A549 (cell line): ENCODE data around the gene GSTCD. TPM values are rescaled to one million over a fixed set of nuclear protein-coding genes. Genes with fewer than 3 reads are reported as not detected.
A peak's percentile ranks its signal among the peaks of the same experiment; 100 is the strongest.

Experiments
- ATAC-seq, 2 experiments: fragments of 200-7000 bp in 1 of 2; fragments of >200 bp in 1 of 2; cut with Nextera tagmentation in 1 of 2; cut with Tn5 transposase in 1 of 2; 3 replicates each; pipeline versions ENCODE4 v1.8.0 to v1.9.1; 2018 to 2020; ENCODE audit warnings: mild to moderate bottlenecking in 1 of 2, moderate library complexity in 1 of 2
- CTCF ChIA-PET: fragments of 300-600 bp; sonication (Branson Sonifier 250); formaldehyde crosslinking; extraction: SDS; loops from one replicate; lab custom pipeline; 2021; ENCODE audit warnings: antibody characterized with exemption, inconsistent platforms; lab: Yijun Ruan, JAX
- POLR2A ChIA-PET: fragments of 350-600 bp; formaldehyde crosslinking; extraction: SDS; loops from one replicate; lab custom pipeline; 2021; ENCODE audit warnings: antibody characterized with exemption, inconsistent platforms; lab: Yijun Ruan, JAX
- DNase-seq, 2 experiments: peaks; one replicate each; pipeline versions ENCODE4 v3.0.0 to v3.0.0-alpha.2; 2011 to 2016; ENCODE audit warnings: low read depth in 1 of 2, low spot score in 1 of 2
- FAIRE-seq: peaks from 2 replicates; lab custom pipeline; 2011; peaks lifted over from hg19 to GRCh38; lab: Jason Lieb, UNC
- H3K27ac ChIP-seq, 2 experiments: fragments of >200 bp; sonication (Bioruptor Twin); formaldehyde crosslinking; 3 replicates each; pipeline ENCODE4 v1.5.1; 2016 to 2017
- H3K4me1 ChIP-seq: fragments of >200 bp; sonication (Bioruptor Twin); formaldehyde crosslinking; 3 replicates; pipeline ENCODE4 v1.6.1; 2016
- H3K4me2 ChIP-seq: fragments of >200 bp; sonication (Bioruptor Twin); formaldehyde crosslinking; 3 replicates; pipeline ENCODE4 v1.6.1; 2016
- H3K4me3 ChIP-seq: fragments of >200 bp; sonication (Bioruptor Twin); formaldehyde crosslinking; 3 replicates; pipeline ENCODE4 v1.5.1; 2016
- H3K9me3 ChIP-seq: fragments of >200 bp; sonication (Bioruptor Twin); formaldehyde crosslinking; 3 replicates; pipeline ENCODE4 v1.6.1; 2016
- BHLHE40 ChIP-seq: IDR thresholded peaks from 2 replicates; pipeline ENCODE4 v1.6.1; 2012; ENCODE audit warnings: low read depth, low read length, inconsistent platforms
- HDAC2 ChIP-seq: fragments of 200-600 bp; sonication (generic); IDR thresholded peaks from 2 replicates; pipeline ENCODE4 v1.6.1; 2016
- HEYL ChIP-seq: fragments of 250-450 bp; sonication (Bioruptor Pico); IDR thresholded peaks from 2 replicates; pipeline ENCODE4 v1.8.0; 2021; ENCODE audit warnings: mild to moderate bottlenecking, moderate library complexity
- HOXB13 ChIP-seq: fragments of 250-450 bp; sonication (Bioruptor Pico); IDR thresholded peaks from 2 replicates; pipeline ENCODE4 v1.5.0; 2020; ENCODE audit warnings: low read depth, mild to moderate bottlenecking, moderate library complexity
- MAFK ChIP-seq: fragments of 450-650 bp; IDR thresholded peaks from 2 replicates; pipeline ENCODE4 v1.6.1; 2014; ENCODE audit not compliant: partially characterized antibody
- MAZ ChIP-seq: fragments of 150-350 bp; IDR thresholded peaks from 2 replicates; pipeline ENCODE4 v1.6.1; 2014; ENCODE audit warnings: antibody characterized with exemption, low read depth, low read length, borderline replicate concordance
- NFE2L2 ChIP-seq: fragments of 150-350 bp; conservative IDR thresholded peaks from 2 replicates; pipeline ENCODE4 v1.6.1; 2014; ENCODE audit warnings: low read length
- NPAS2 ChIP-seq: fragments of 250-450 bp; sonication (Bioruptor Pico); IDR thresholded peaks from 2 replicates; pipeline ENCODE4 v1.8.0; 2022; ENCODE audit warnings: mild to moderate bottlenecking, moderate library complexity, borderline replicate concordance
- RAD21 ChIP-seq, 2 experiments: fragments of >200 bp in 1 of 2; sonication (Bioruptor Twin) in 1 of 2; formaldehyde crosslinking in 1 of 2; IDR thresholded peaks in 1 of 2; conservative IDR thresholded peaks in 1 of 2; 2 replicates in 1 of 2; 3 replicates in 1 of 2; pipeline ENCODE4 v1.6.1; 2012 to 2018; ENCODE audit warnings: inconsistent platforms in 1 of 2
- REST ChIP-seq: fragments of 200-600 bp; sonication (generic); IDR thresholded peaks from 2 replicates; pipeline ENCODE4 v1.6.1; 2016; ENCODE audit warnings: antibody characterized with exemption, mild to moderate bottlenecking, moderate library complexity
- SREBF2 ChIP-seq: fragments of 450-650 bp; IDR thresholded peaks from 2 replicates; pipeline ENCODE4 v1.6.1; 2014; ENCODE audit warnings: mild to moderate bottlenecking, moderate library complexity
- ZC3H11A ChIP-seq: fragments of 450-650 bp; IDR thresholded peaks from 2 replicates; pipeline ENCODE4 v1.6.1; 2014; ENCODE audit warnings: antibody characterized with exemption, mild to moderate bottlenecking
- ZSCAN20 ChIP-seq: fragments of 250-450 bp; sonication (Bioruptor Pico); IDR thresholded peaks from 2 replicates; pipeline ENCODE4 v1.8.0; 2022; ENCODE audit warnings: mild to moderate bottlenecking, moderate library complexity
- WGBS: methylation state at CpG from one replicate; pipeline ENCODE4 v1.1.6; 2017; ENCODE audit errors: missing lambda C conversion rate; 5-methylcytosine and 5-hydroxymethylcytosine counted together
- polyA plus RNA-seq, 4 experiments: library from polyadenylated mRNA; depleted of rRNA in 3 of 4; stranded (reverse); fragments of >200 nt; fragmentation: RNase III in 1 of 4; extraction: RNeasy Plus Mini Kit Qiagen cat#74134 plus additional on column Dnase treatment in 1 of 4; gene quantifications; 2 replicates in 3 of 4; 3 replicates in 1 of 4; pipeline ENCODE4 v1.2.3, GENCODE V29; 2011 to 2017
- TF ChIP-seq, protein P1 (sequence below): IDR thresholded peaks from 2 replicates; pipeline ENCODE4 v1.6.1; 2012
- TF ChIP-seq, protein P2 (sequence below): fragments of 150-350 bp; IDR thresholded peaks from 2 replicates; pipeline ENCODE4 v1.6.1; 2014; ENCODE audit warnings: low read depth, mild to moderate bottlenecking, low read length

GSTCD gene
- polyA plus RNA-seq, 2 of the 4 experiments (the other 2 are of a cell fraction): 10.0 to 28.7 TPM

DNA sequence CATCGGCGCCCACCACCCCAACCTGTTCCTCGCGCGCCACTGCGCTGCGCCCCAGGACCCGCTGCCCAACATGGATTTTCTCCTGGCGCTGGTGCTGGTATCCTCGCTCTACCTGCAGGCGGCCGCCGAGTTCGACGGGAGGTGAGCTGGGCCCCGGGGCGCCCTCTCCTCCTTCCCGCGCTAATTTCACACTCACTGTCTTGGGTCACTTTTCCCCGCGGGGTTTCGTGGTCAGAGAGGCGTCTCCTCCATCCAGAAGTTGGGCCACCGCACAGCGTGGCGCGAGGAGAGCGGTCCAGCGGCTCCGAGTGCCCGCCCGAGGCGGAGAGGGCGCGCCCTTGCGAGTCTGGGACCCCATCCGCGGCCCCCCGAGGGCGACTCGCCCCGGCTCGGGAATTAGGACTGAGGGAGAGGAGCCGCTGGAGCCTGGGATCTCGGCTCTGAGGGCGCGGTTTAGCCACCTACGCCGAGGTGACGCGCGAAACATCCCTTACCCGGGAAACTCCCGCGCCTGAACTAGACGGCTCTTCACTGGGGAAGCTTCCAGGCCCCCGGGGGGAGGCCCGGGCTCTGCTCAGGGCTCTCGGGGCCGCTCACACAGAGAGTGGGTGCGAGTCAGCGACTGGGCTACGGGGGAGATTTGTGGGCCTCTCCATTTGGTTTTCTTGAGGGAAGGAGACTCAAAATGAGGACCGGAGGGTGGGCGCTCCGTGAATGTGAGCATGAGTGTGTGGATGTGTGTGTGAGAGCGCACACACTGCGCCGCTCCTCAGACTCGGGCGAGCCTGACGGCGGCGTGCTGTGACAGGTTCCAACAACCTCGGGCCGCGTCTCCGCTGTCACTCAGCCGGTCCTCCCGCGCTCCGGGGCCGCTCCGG lies 187.2 kb downstream of the GSTCD start:
- peak; percentile 67 to 72; a peak in 5 of 6 replicates for ATAC-seq
- peak overlapping the region; percentile 88 for H3K4me2 ChIP-seq
- DNase-seq: peak in 1 of 2 experiments; percentile 6

GRCh38 chr4:105896461-105896942 lies 187.9 kb downstream of the GSTCD start:
- no peak for TF ChIP-seq NFE2L2
- TF ChIP-seq HOXB13: no peak
- TF ChIP-seq, protein P1, sequence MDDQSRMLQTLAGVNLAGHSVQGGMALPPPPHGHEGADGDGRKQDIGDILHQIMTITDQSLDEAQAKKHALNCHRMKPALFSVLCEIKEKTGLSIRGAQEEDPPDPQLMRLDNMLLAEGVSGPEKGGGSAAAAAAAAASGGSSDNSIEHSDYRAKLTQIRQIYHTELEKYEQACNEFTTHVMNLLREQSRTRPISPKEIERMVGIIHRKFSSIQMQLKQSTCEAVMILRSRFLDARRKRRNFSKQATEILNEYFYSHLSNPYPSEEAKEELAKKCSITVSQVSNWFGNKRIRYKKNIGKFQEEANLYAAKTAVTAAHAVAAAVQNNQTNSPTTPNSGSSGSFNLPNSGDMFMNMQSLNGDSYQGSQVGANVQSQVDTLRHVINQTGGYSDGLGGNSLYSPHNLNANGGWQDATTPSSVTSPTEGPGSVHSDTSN: no peak
- no peak for TF ChIP-seq ZSCAN20 (CRISPR knock-in tag)
- no peak for TF ChIP-seq MAZ
- no peak for TF ChIP-seq SREBF2
- no peak for TF ChIP-seq BHLHE40
- TF ChIP-seq REST: no peak
- no peak for TF ChIP-seq HDAC2
- TF ChIP-seq NPAS2 (CRISPR knock-in tag): no peak
- no peak for TF ChIP-seq RAD21 (conservative IDR thresholded peaks at IDR 0.05 in 1 of 2, IDR thresholded peaks at IDR 0.05 in 1 of 2)
- TF ChIP-seq, protein P2, sequence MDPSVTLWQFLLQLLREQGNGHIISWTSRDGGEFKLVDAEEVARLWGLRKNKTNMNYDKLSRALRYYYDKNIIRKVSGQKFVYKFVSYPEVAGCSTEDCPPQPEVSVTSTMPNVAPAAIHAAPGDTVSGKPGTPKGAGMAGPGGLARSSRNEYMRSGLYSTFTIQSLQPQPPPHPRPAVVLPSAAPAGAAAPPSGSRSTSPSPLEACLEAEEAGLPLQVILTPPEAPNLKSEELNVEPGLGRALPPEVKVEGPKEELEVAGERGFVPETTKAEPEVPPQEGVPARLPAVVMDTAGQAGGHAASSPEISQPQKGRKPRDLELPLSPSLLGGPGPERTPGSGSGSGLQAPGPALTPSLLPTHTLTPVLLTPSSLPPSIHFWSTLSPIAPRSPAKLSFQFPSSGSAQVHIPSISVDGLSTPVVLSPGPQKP: no peak
- Histone ChIP-seq H3K27ac (no peak overlapping the region), H3K4me2 (peak overlapping the region; percentile 88; the same call in 2 of the 3 replicates), H3K4me1 (no peaks in the 10 kb centered on the region; the same call in 2 of the 3 replicates), H3K4me3 (no peak overlapping the region; the same call in 2 of the 3 replicates), H3K9me3 (no peaks in the 10 kb centered on the region)
- ATAC-seq: no peak
- 68% methylated on average over 17 of the region's 22 CpGs for WGBS
- DNase-seq: no peak
- ChIA-PET POLR2A (no interaction called here), CTCF (no interaction called here)
- no peak for FAIRE-seq

More for the DNA sequence above, 187.2 kb downstream of the GSTCD start:
- peak overlapping the region; percentile 43 for H3K4me3 ChIP-seq
- POLR2A ChIA-PET: no interaction called here
- WGBS: 12% methylated on average over 18 of the region's 84 CpGs
- H3K4me1 ChIP-seq: no peaks in the 10 kb centered on the region; the same call in 2 of the 3 replicates
- CTCF ChIA-PET: no interaction called here
- TF ChIP-seq HEYL (no peak), ZC3H11A (no peak), MAFK (no peak)
- H3K9me3 ChIP-seq: no peaks in the 10 kb centered on the region
- no peak for FAIRE-seq
- H3K27ac ChIP-seq: no peak overlapping the region; a peak in 1 of 6 replicates

Other genes with a start within 250 kb of the GSTCD start
- 125 and 140 TPM in 2 replicates for gene PPA2, start 234.7 kb upstream of the GSTCD start, polyA plus RNA-seq (2011; rRNA removed)
- gene PPA2, start 234.7 kb upstream of the GSTCD start, polyA plus RNA-seq (2017; fragmentation: RNase III; extraction: RNeasy Plus Mini Kit Qiagen cat#74134 plus additional on column Dnase treatment): 87.1 to 94.8 TPM (median 89.1 TPM) in 3 replicates
- 0.05 TPM in 1 of 2 replicates, not detected in the other for gene ARHGEF38, start 156.2 kb upstream of the GSTCD start, polyA plus RNA-seq (2011; rRNA removed)
- gene ARHGEF38, start 156.2 kb upstream of the GSTCD start, polyA plus RNA-seq (2017; fragmentation: RNase III; extraction: RNeasy Plus Mini Kit Qiagen cat#74134 plus additional on column Dnase treatment): not detected in 3 replicates
- 36.0 and 39.0 TPM in 2 replicates for gene INTS12, start 95 bp upstream of the GSTCD start, polyA plus RNA-seq (2011; rRNA removed)
- 11.9 to 14.6 TPM (median 13.0 TPM) in 3 replicates for gene INTS12, start 95 bp upstream of the GSTCD start, polyA plus RNA-seq (2017; fragmentation: RNase III; extraction: RNeasy Plus Mini Kit Qiagen cat#74134 plus additional on column Dnase treatment)
- gene NPNT, start 186.7 kb downstream of the GSTCD start, polyA plus RNA-seq (2011; rRNA removed): 0.32 and 0.65 TPM in 2 replicates
- 0.56 to 0.70 TPM (median 0.67 TPM) in 3 replicates for gene NPNT, start 186.7 kb downstream of the GSTCD start, polyA plus RNA-seq (2017; fragmentation: RNase III; extraction: RNeasy Plus Mini Kit Qiagen cat#74134 plus additional on column Dnase treatment)